ENCODE data around the gene TPPP. TPM values are rescaled to one million over a fixed set of nuclear protein-coding genes. Genes with fewer than 3 reads are reported as not detected.
"Not testable (repeated sequence)": the region's sequence is repeated elsewhere in the genome, so short reads cannot be mapped to it uniquely, and the experiment has no call there.

TPPP gene
- polyA plus RNA-seq, 1 donor (not counting 4 experiments of a cell fraction or from before 2014, with no cell fraction given) = 0.88 TPM

GRCh38 chr5:717143-717542, 24.0 kb upstream of the TPPP start:
- Histone ChIP-seq H3K36me3 (ENCODE audit: control insufficient read depth in 2 of 2, extremely low read depth in 1 of 2, insufficient read depth in 2 of 2, low read length in 2 of 2) (no peaks in the 10 kb centered on the region), H4K20me1 (ENCODE audit: control insufficient read depth, extremely low read depth, insufficient read depth, low read length) (no peaks in the 10 kb centered on the region)
- no peak for FAIRE-seq

DNA sequence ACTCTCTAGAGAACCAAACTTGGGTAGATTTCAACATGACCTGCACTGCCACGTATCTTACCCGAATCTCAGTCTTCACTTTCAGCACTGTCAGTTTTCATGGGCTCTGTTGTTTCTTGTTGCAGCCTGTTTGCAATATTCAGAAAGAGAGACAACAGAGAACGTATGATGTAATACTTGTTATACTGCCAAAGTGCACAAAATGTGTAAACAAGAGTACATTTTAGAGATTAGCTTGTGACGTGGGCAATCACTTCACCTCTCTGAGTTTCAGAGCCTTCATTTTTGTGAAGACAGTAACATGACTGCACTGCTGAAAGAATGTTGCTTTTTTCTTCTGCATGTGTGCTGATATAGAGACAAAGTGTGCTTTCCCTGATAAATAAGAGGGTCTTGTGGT, 23.6 kb upstream of the TPPP start:
- H3K9me3 ChIP-seq (ENCODE audit: control insufficient read depth, low read depth, low read length); H3K36me3 ChIP-seq (ENCODE audit: control insufficient read depth in 2 of 2, extremely low read depth in 1 of 2, insufficient read depth in 2 of 2, low read length in 2 of 2); H3K9me1 ChIP-seq (ENCODE audit: control insufficient read depth, extremely low read depth, insufficient read depth, low read length); H3K9ac ChIP-seq (ENCODE audit: control insufficient read depth, extremely low read depth, insufficient read depth, low read length); H3K4me3 ChIP-seq (ENCODE audit: control insufficient read depth in 2 of 3, extremely low read depth in 1 of 3, insufficient read depth in 2 of 3, low read depth in 1 of 3, low read length in 3 of 3); H3K4me1 ChIP-seq (ENCODE audit: control insufficient read depth, extremely low read depth, insufficient read depth, low read length); dilution Hi-C loops (cut with MboI; ENCODE audit: extremely low pct_ligation_motif_present, low sequenced_read_pairs); H3K27me3 ChIP-seq (ENCODE audit: control insufficient read depth, extremely low read depth, insufficient read depth, low read length); H3K79me2 ChIP-seq (ENCODE audit: control insufficient read depth, insufficient read depth, low read length); H4K20me1 ChIP-seq (ENCODE audit: control insufficient read depth, extremely low read depth, insufficient read depth, low read length); H3K27ac ChIP-seq (ENCODE audit: control insufficient read depth, insufficient read depth, low read length); H2AFZ ChIP-seq (ENCODE audit: control insufficient read depth, low read length); DNase-seq (ENCODE audit: low read depth, low spot score); H3K4me2 ChIP-seq (ENCODE audit: control insufficient read depth, extremely low read depth, insufficient read depth, low read depth, low read length): not testable (repeated sequence)
- FAIRE-seq = peak; percentile 66

More at GRCh38 chr5:717143-717542, 24.0 kb upstream of the TPPP start:
- no peaks in the 10 kb centered on the region for H3K9me3 ChIP-seq (ENCODE audit: control insufficient read depth, low read depth, low read length)
- no peak for DNase-seq (ENCODE audit: low read depth, low spot score)
- TF ChIP-seq CTCF (optimal IDR thresholded peaks at IDR 0.05 in 1 of 3, IDR thresholded peaks at IDR 0.05 in 1 of 3, conservative IDR thresholded peaks at IDR 0.05 in 1 of 3; ENCODE audit: extremely low read depth in 1 of 3, insufficient read depth in 2 of 3, low read length in 3 of 3) (no peak), EZH2 (IDR thresholded peaks at IDR 0.05; ENCODE audit: low read length) (no peak)
- H3K4me2 ChIP-seq (ENCODE audit: control insufficient read depth, extremely low read depth, insufficient read depth, low read depth, low read length) = no peak overlapping the region
- H3K4me1 ChIP-seq (ENCODE audit: control insufficient read depth, extremely low read depth, insufficient read depth, low read length) = no peaks in the 10 kb centered on the region
- H3K4me3 ChIP-seq (ENCODE audit: control insufficient read depth in 2 of 3, extremely low read depth in 1 of 3, insufficient read depth in 2 of 3, low read depth in 1 of 3, low read length in 3 of 3) = no peak overlapping the region
- H3K27me3 ChIP-seq (ENCODE audit: control insufficient read depth, extremely low read depth, insufficient read depth, low read length) = peaks cover 3% of the 10 kb centered on the region
- dilution Hi-C loops (cut with MboI; ENCODE audit: extremely low pct_ligation_motif_present, low sequenced_read_pairs) = no loop called here
- no peak overlapping the region for H3K27ac ChIP-seq (ENCODE audit: control insufficient read depth, insufficient read depth, low read length)
- no peak overlapping the region for H2AFZ ChIP-seq (ENCODE audit: control insufficient read depth, low read length)
- H3K9ac ChIP-seq (ENCODE audit: control insufficient read depth, extremely low read depth, insufficient read depth, low read length) = no peak overlapping the region
- H3K9me1 ChIP-seq (ENCODE audit: control insufficient read depth, extremely low read depth, insufficient read depth, low read length) = no peaks in the 10 kb centered on the region
- H3K79me2 ChIP-seq (ENCODE audit: control insufficient read depth, insufficient read depth, low read length) = no peaks in the 10 kb centered on the region

- FAIRE-seq; H3K4me1 ChIP-seq (ENCODE audit: control insufficient read depth, extremely low read depth, insufficient read depth, low read length); H3K9me1 ChIP-seq (ENCODE audit: control insufficient read depth, extremely low read depth, insufficient read depth, low read length); DNase-seq (ENCODE audit: low read depth, low spot score); H3K27me3 ChIP-seq (ENCODE audit: control insufficient read depth, extremely low read depth, insufficient read depth, low read length); H2AFZ ChIP-seq (ENCODE audit: control insufficient read depth, low read length); H3K36me3 ChIP-seq (ENCODE audit: control insufficient read depth in 2 of 2, extremely low read depth in 1 of 2, insufficient read depth in 2 of 2, low read length in 2 of 2); dilution Hi-C loops (cut with MboI; ENCODE audit: extremely low pct_ligation_motif_present, low sequenced_read_pairs); H4K20me1 ChIP-seq (ENCODE audit: control insufficient read depth, extremely low read depth, insufficient read depth, low read length); H3K4me2 ChIP-seq (ENCODE audit: control insufficient read depth, extremely low read depth, insufficient read depth, low read depth, low read length); H3K9me3 ChIP-seq (ENCODE audit: control insufficient read depth, low read depth, low read length); H3K79me2 ChIP-seq (ENCODE audit: control insufficient read depth, insufficient read depth, low read length); H3K27ac ChIP-seq (ENCODE audit: control insufficient read depth, insufficient read depth, low read length); H3K4me3 ChIP-seq (ENCODE audit: control insufficient read depth in 2 of 3, extremely low read depth in 1 of 3, insufficient read depth in 2 of 3, low read depth in 1 of 3, low read length in 3 of 3); H3K9ac ChIP-seq (ENCODE audit: control insufficient read depth, extremely low read depth, insufficient read depth, low read length): not testable (repeated sequence)
Measured at GRCh38 chr5:715636-716035, 22.5 kb upstream of the TPPP start.

GRCh38 chr5:714215-715118, 21.3 kb upstream of the TPPP start:
- dilution Hi-C loops (cut with MboI; ENCODE audit: extremely low pct_ligation_motif_present, low sequenced_read_pairs) = not testable (repeated sequence)

More at GRCh38 chr5:714215-715118, 21.3 kb upstream of the TPPP start:
- H4K20me1 ChIP-seq (ENCODE audit: control insufficient read depth, extremely low read depth, insufficient read depth, low read length); H3K4me2 ChIP-seq (ENCODE audit: control insufficient read depth, extremely low read depth, insufficient read depth, low read depth, low read length); H3K79me2 ChIP-seq (ENCODE audit: control insufficient read depth, insufficient read depth, low read length); H3K4me3 ChIP-seq (ENCODE audit: control insufficient read depth in 2 of 3, extremely low read depth in 1 of 3, insufficient read depth in 2 of 3, low read depth in 1 of 3, low read length in 3 of 3); H3K27ac ChIP-seq (ENCODE audit: control insufficient read depth, insufficient read depth, low read length); FAIRE-seq; H3K9me3 ChIP-seq (ENCODE audit: control insufficient read depth, low read depth, low read length); H3K27me3 ChIP-seq (ENCODE audit: control insufficient read depth, extremely low read depth, insufficient read depth, low read length); H3K9ac ChIP-seq (ENCODE audit: control insufficient read depth, extremely low read depth, insufficient read depth, low read length); H3K4me1 ChIP-seq (ENCODE audit: control insufficient read depth, extremely low read depth, insufficient read depth, low read length); H3K9me1 ChIP-seq (ENCODE audit: control insufficient read depth, extremely low read depth, insufficient read depth, low read length); DNase-seq (ENCODE audit: low read depth, low spot score); H2AFZ ChIP-seq (ENCODE audit: control insufficient read depth, low read length); H3K36me3 ChIP-seq (ENCODE audit: control insufficient read depth in 2 of 2, extremely low read depth in 1 of 2, insufficient read depth in 2 of 2, low read length in 2 of 2): not testable (repeated sequence)

All from keratinocyte (primary cell).